Measurements from ENCODE around the gene ASAP3.
"Not testable (repeated sequence)": the region's sequence is repeated elsewhere in the genome, so short reads cannot be mapped to it uniquely, and the experiment has no call there.

The ASAP3 gene

GRCh38 chr1:23394181-23394580 lies 89.8 kb downstream of the ASAP3 start:
- FAIRE-seq, result no peak

DNA sequence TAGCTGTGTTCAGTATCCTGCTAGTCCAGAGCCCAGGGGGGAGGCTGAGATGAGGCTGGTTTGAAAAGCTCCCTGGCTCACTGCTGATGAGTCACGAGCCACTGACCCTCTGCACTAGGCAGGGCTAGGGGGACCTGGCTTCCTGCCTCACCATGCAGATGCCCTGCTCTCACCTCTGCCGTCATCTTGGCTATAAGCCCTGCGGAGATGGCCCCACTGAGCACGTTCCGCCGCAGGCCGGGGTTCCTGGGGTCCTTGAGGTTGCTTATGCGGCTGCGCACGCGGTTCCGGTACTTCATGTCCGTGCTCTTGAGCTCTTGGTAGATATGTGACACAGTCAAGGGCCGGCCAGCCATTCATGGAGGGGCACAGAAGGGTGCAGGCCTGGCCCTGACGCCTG lies 90.3 kb downstream of the ASAP3 start:
- FAIRE-seq, result no peak

DNA sequence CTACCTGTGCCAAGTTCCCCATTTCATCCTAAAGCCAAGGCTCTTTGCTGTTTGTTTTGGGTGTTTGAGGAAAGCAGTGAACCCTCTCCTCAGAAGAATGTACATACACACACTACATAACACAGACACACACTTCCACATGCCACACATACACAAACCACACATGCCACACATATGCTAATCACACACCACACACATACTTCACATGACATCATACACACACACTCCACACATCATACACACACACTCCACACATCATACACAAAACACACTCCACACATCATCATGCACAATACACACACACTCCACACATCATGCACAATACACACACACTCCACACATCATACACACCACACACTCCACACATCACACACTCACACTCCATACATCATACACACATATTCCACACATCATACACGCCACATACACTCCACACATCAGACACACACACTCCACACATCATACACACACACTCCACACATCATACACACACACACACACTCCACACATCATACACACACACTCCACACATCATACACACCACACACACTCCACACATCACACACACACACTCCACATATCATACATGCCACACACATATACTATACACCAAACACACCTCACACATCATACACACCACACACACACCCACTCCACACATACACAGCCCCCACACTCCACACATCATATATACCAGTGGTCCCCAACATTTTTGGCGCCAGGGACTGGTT lies 91.7 kb downstream of the ASAP3 start:
- FAIRE-seq, result no peak

GRCh38 chr1:23389837-23390321 lies 94.1 kb downstream of the ASAP3 start:
- no peak for FAIRE-seq

GRCh38 chr1:23387494-23387893 lies 96.5 kb downstream of the ASAP3 start:
- no peak for FAIRE-seq

DNA sequence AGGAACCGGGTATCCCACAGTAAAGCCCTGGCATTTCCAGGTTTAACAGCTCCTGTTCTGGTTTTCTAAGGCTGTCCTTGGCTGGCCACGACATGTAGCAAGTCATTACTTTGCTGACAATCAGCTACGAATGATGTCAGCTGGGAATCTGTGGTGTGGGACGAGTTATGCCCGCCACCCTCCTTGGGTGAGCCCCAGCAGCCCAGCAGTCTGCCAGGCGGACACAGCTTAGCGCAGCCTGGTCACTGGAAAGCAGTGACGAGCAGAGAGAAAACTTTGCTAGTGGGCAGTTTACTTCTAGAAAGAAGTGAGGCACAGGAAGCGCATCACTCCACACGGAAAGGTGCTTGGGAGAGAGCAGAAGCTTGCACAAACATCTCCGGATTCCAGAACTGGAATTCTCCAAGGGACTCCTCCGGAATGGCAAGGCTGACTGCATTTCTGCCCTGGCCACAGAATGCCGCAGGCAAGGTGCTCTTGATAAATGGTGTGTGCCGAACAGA lies 98.8 kb downstream of the ASAP3 start:
- FAIRE-seq, result no peak

- FAIRE-seq, result no peak
Observed at GRCh38 chr1:23384312-23385058, 99.5 kb downstream of the ASAP3 start.

GRCh38 chr1:23383577-23384311 lies 100.2 kb downstream of the ASAP3 start:
- no peak for FAIRE-seq

DNA sequence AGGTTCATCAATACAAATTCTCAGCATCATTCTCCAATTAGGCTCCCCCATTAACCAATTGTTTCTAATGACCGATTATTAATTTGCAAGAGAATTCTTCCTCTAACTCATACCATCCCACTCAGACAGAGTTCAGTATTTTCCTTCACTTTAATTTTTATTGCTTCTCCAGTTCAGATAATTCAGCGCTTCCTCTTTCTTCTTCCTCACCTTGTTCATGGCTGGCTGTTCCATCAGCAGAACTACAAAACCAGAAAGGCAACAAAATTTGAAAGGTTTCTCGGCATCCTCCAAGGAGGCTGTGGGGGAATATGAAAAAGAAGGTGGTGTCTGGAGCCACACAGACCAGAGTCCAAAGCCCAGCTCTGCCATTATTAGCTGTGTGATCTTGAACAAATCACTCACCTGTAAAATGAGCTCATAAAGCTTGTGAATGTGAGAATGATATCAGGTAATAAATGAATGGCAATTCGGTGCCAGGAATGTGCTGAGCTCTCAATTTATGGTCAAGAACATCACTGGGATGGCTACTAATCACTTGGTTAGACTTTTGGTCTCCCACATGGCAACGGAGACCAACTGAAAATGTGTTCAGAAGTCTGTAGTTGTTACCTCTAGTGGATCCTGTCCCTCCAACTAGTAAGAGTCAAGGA lies 102.6 kb downstream of the ASAP3 start:
- FAIRE-seq, result no peak

- FAIRE-seq, result no peak
Observed at GRCh38 chr1:23380719-23381118, 103.3 kb downstream of the ASAP3 start.

DNA sequence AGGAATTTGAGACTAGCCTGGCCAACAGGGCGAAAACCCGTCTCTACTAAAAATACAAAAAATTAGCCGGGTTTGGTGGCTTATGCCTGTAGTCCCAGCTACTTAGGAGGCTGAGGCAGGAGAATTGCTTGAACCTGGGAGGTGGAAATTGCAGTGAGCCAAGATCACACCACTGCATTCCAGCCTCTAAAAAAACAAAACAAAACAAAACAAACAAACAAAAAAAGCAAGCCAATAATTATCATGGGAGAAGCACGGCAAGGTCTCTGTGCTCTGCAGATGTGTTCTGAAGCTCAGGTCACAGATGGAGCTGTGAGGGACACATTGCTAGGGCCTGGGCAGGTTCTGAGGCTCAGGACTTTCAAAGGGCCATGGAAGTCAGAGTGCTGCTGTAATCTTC lies 103.7 kb downstream of the ASAP3 start:
- FAIRE-seq, result not testable (repeated sequence)

Measured in islet of Langerhans (tissue), 1 donor.